ENCODE data around the gene ARHGEF2. TPM values are rescaled to one million over a fixed set of nuclear protein-coding genes. Genes with fewer than 3 reads are reported as not detected.

The ARHGEF2 gene
- total and polyA plus RNA-seq, 9 of the 15 experiments (the other 6 are each of a cell fraction or from before 2014, with no cell fraction given): 7.1 to 162 (median 62.2) TPM

- 0 out of 2 replicates have a peak, but pooled peaks have one; percentile 38 for TF ChIP-seq SMARCE1 (IDR thresholded peaks at IDR 0.05)
- TF ChIP-seq POLR2A (conservative IDR thresholded peaks at IDR 0.05): peak; percentile 44; the same call in 1 of the 2 replicates
- TF ChIP-seq CCNT2 (IDR thresholded peaks at IDR 0.05; ENCODE audit: borderline replicate concordance, extremely low read depth, insufficient read length, low read depth, low read length): peak; percentile 42
- TF ChIP-seq NCOA1 (IDR thresholded peaks at IDR 0.05; ENCODE audit: low read depth): peak; percentile 50; the same call in 1 of the 2 replicates
- TF ChIP-seq NFRKB (IDR thresholded peaks at IDR 0.05; ENCODE audit: low read depth): 0 out of 2 replicates have a peak, but pooled peaks have one; percentile 53
- no peak; the same call in 1 of the 2 replicates for TF ChIP-seq LARP7 (IDR thresholded peaks at IDR 0.05)
- 0 out of 2 replicates have a peak, but pooled peaks have one; percentile 15 for TF ChIP-seq GTF2E2 (tag; IDR thresholded peaks at IDR 0.05)
- no peak for TF ChIP-seq CXXC5 (CRISPR knock-in tag; IDR thresholded peaks at IDR 0.05)
- TF ChIP-seq BDP1 (IDR thresholded peaks at IDR 0.05; ENCODE audit: insufficient read depth, insufficient read length): no peak
- TF ChIP-seq NBN (IDR thresholded peaks at IDR 0.05; ENCODE audit: low read depth): peak; percentile 24; the same call in 1 of the 2 replicates
- 0 out of 2 replicates have a peak, but pooled peaks have one; percentile 11 for TF ChIP-seq REST (IDR thresholded peaks at IDR 0.05; ENCODE audit: borderline replicate concordance)
- TF ChIP-seq REST (CRISPR knock-in tag; IDR thresholded peaks at IDR 0.05; ENCODE audit: low read depth): no peak
- peak in 1 of 2 experiments; percentile 19; a peak in 1 of 4 replicates for TF ChIP-seq ETV6 (IDR thresholded peaks at IDR 0.05; ENCODE audit: borderline replicate concordance in 1 of 2, low read depth in 2 of 2, low read length in 1 of 2)
- no peak for TF ChIP-seq ETV6 (CRISPR knock-in tag; IDR thresholded peaks at IDR 0.05; ENCODE audit: borderline replicate concordance)
- no peak for TF ChIP-seq NFXL1 (CRISPR knock-in tag; IDR thresholded peaks at IDR 0.05)
These were observed 2.1 kb downstream of the ARHGEF2 start (continued) for GRCh38 chr1:155976062-155976912.

Measured in K562 (cell line).